ENCODE results near the gene EGFLAM.

EGFLAM gene

DNA sequence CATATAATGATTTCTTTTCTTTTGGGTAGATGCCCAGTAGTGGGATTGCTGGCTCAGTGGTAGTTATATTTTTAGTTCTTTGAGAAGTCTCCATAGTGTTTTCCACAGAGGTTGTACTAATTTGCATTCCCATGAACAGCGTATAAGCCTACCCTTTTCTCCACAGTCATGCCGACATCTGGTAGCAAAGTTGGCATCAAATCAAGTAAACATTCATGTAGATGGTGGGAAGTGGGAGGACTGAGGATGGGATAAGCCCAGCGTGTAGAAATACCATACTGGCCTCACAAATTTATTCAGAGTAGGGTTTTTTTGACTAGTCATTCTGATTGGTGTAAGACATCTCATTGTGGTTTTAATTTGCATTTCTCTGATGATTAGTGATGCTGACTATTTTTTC is 115.4 kb downstream of the EGFLAM start:
- peaks cover 15% of the 10 kb centered on the region for H3K27me3 Mint-ChIP-seq
- no peaks in the 10 kb centered on the region for H3K36me3 Mint-ChIP-seq
- H3K27ac Mint-ChIP-seq = peak overlapping the region; percentile 15

DNA sequence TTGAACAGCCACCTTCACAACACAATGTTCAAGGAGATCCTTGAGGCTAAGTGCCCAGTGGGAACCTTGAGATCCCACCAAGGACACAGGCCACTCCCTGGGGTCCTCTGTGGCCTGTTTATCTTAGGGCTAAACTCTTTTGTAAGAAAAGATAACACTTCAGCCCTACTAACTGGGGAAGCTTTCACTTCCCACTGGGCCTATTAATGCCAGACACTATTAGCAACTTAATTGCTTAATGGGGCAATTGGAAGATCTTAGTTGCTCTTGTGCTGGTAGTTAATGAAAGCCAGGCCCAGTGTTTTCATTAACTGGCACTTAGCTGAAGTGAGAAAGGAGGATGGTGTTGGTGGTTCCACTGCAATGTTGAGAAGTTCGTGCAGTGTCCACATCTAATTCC is 117.1 kb downstream of the EGFLAM start:
- H3K4me3 Mint-ChIP-seq = no peak overlapping the region
- H3K27me3 Mint-ChIP-seq = peaks cover 26% of the 10 kb centered on the region
- H3K27ac Mint-ChIP-seq = no peak overlapping the region
- H3K9me3 Mint-ChIP-seq = no peaks in the 10 kb centered on the region
- no peaks in the 10 kb centered on the region for H3K36me3 Mint-ChIP-seq
- H3K4me1 Mint-ChIP-seq = peaks cover 31% of the 10 kb centered on the region

More for the DNA sequence above, 115.4 kb downstream of the EGFLAM start:
- H3K4me1 Mint-ChIP-seq = peaks cover 29% of the 10 kb centered on the region
- H3K9me3 Mint-ChIP-seq = no peaks in the 10 kb centered on the region
- H3K4me3 Mint-ChIP-seq = no peak overlapping the region

- peak overlapping the region; percentile 3 for H3K27ac Mint-ChIP-seq
- H3K36me3 Mint-ChIP-seq = no peaks in the 10 kb centered on the region
- peaks cover 31% of the 10 kb centered on the region for H3K4me1 Mint-ChIP-seq
- H3K27me3 Mint-ChIP-seq = peaks cover 28% of the 10 kb centered on the region
- no peak overlapping the region for H3K4me3 Mint-ChIP-seq
- H3K9me3 Mint-ChIP-seq = no peaks in the 10 kb centered on the region
These were observed 118.0 kb downstream of the EGFLAM start for GRCh38 chr5:38376404-38376803.

DNA sequence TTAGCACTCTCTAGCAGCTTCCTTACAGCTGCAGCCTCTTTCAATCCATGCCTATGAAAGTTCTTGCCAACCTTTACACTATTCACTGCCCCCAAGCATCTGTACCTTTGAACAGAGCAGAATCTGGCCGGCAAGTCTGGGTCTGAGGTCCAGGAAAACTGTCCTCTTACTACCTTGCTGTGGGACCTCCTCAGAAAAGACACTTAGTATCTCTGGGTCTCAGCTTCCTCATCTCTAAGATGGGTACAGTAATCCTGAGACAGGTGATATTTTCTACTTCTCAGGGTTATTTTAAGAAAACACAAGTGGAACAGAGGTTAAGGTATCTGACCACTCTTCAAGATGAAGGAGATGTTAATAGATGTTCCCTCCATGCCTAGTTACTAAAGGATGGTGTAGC is 120.2 kb downstream of the EGFLAM start:
- Mint-ChIP-seq H3K9me3 (no peaks in the 10 kb centered on the region), H3K27ac (no peak overlapping the region)

GRCh38 chr5:38379350-38379937 is 121.1 kb downstream of the EGFLAM start:
- Mint-ChIP-seq H3K27me3 (peaks cover 20% of the 10 kb centered on the region), H3K27ac (no peak overlapping the region), H3K9me3 (no peaks in the 10 kb centered on the region), H3K36me3 (no peaks in the 10 kb centered on the region), H3K4me3 (no peak overlapping the region), H3K4me1 (peaks cover 31% of the 10 kb centered on the region)

More for the DNA sequence above, 120.2 kb downstream of the EGFLAM start:
- peaks cover 31% of the 10 kb centered on the region for H3K4me1 Mint-ChIP-seq
- no peaks in the 10 kb centered on the region for H3K36me3 Mint-ChIP-seq
- peaks cover 24% of the 10 kb centered on the region for H3K27me3 Mint-ChIP-seq
- no peak overlapping the region for H3K4me3 Mint-ChIP-seq

GRCh38 chr5:38380537-38380936 is 122.2 kb downstream of the EGFLAM start:
- Mint-ChIP-seq H3K36me3 (no peaks in the 10 kb centered on the region), H3K9me3 (no peaks in the 10 kb centered on the region), H3K27ac (no peak overlapping the region), H3K4me3 (no peak overlapping the region), H3K27me3 (peaks cover 19% of the 10 kb centered on the region), H3K4me1 (peaks cover 28% of the 10 kb centered on the region)

DNA sequence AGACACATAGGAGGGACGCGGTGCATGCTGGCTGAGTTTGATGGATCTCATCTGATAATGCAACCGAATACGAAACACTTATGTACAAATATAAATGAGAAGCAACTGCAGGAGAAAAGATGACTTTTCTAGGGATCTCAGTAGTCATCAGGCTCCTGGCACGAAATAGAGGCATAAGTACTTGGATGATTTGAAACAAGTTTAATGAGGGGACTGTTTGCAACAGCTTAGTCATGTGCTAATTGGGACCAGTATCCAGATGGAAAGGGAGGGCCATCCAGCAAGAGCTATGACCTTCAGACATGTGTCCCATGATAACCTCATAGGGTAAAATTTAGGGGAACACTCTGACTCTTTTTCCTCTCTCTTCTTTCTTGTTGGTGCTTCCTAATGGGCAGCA is 123.0 kb downstream of the EGFLAM start:
- no peaks in the 10 kb centered on the region for H3K36me3 Mint-ChIP-seq
- no peak overlapping the region for H3K27ac Mint-ChIP-seq
- no peaks in the 10 kb centered on the region for H3K9me3 Mint-ChIP-seq
- peaks cover 21% of the 10 kb centered on the region for H3K4me1 Mint-ChIP-seq
- peaks cover 19% of the 10 kb centered on the region for H3K27me3 Mint-ChIP-seq
- H3K4me3 Mint-ChIP-seq = no peak overlapping the region

DNA sequence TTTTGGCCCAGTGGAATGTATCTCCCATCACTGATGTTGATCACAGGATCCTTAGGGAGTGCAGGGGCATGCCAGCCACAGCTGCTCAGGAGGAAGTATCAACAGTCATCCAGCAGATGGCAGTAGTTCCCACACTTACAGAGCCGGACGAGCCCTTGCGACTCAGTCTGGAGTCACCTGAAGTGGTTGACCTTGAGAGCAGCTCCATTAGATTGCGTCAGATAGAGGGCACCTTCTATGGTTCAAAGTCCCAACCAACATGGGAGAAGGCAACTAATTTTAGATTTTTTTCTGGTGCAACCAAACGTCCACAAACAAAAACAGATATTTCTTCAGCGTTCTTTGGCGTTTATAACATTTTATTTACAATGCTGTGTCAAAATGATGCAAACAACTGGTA is 124.5 kb downstream of the EGFLAM start:
- H3K27me3 Mint-ChIP-seq = peaks cover 21% of the 10 kb centered on the region
- no peaks in the 10 kb centered on the region for H3K9me3 Mint-ChIP-seq
- peaks cover 9% of the 10 kb centered on the region for H3K4me1 Mint-ChIP-seq
- no peak overlapping the region for H3K4me3 Mint-ChIP-seq
- H3K27ac Mint-ChIP-seq = no peak overlapping the region
- H3K36me3 Mint-ChIP-seq = no peaks in the 10 kb centered on the region

GRCh38 chr5:38383701-38384100 is 125.3 kb downstream of the EGFLAM start:
- H3K27me3 Mint-ChIP-seq = peaks cover 15% of the 10 kb centered on the region
- H3K4me1 Mint-ChIP-seq = peaks cover 4% of the 10 kb centered on the region

DNA sequence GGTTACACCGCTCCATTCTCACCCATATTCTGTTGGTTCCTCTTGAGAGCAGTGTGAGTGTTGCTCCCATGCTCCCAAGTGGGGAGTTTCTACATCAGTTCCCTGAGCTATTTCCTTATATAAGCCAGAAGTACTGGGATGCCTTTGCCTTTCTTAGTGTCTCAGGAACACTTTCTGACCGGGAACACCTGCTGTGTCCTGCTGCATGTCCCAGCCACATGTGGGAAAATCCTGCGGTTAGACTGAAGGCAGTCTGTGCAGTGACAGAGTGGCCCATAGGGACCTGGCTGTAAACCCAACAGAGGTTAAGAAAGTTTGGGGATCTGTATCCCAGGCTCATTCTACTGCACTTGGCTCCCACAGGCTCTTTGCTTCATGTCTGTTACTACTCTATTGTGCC is 126.0 kb downstream of the EGFLAM start:
- Mint-ChIP-seq H3K9me3 (no peaks in the 10 kb centered on the region), H3K4me3 (no peak overlapping the region), H3K36me3 (no peaks in the 10 kb centered on the region), H3K4me1 (peaks cover 2% of the 10 kb centered on the region), H3K27ac (no peak overlapping the region), H3K27me3 (peaks cover 10% of the 10 kb centered on the region)

More at GRCh38 chr5:38383701-38384100, 125.3 kb downstream of the EGFLAM start:
- Mint-ChIP-seq H3K36me3 (no peaks in the 10 kb centered on the region), H3K9me3 (no peaks in the 10 kb centered on the region), H3K4me3 (no peak overlapping the region), H3K27ac (no peak overlapping the region)

DNA sequence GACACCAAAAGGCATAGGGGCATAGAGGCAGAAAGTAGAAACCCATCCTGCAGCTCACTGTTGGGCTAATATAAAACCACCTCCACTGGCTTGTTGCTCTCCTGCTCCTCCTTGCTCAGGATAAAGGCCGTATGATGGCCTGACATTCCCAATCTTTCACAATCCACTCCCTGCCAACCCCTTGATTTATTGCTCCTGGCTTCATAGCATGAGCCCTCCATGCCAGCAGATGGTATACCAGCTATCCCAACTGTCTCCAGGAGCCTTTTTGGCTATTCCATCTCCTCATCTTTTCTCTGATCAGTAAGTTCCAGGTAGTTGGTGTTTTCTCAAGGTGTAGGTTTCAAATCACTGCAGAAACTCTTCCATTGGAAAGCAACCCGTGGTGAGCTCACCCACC is 128.8 kb downstream of the EGFLAM start:
- Mint-ChIP-seq H3K9me3 (no peaks in the 10 kb centered on the region), H3K27me3 (peaks cover 4% of the 10 kb centered on the region), H3K36me3 (no peaks in the 10 kb centered on the region), H3K4me3 (no peak overlapping the region), H3K4me1 (no peaks in the 10 kb centered on the region), H3K27ac (no peak overlapping the region)

GRCh38 chr5:38393636-38394035 is 135.3 kb downstream of the EGFLAM start:
- Mint-ChIP-seq H3K27ac (no peak overlapping the region), H3K4me1 (no peaks in the 10 kb centered on the region), H3K27me3 (peaks cover 12% of the 10 kb centered on the region), H3K36me3 (no peaks in the 10 kb centered on the region), H3K4me3 (no peak overlapping the region), H3K9me3 (no peaks in the 10 kb centered on the region)

GRCh38 chr5:38396766-38397165 is 138.4 kb downstream of the EGFLAM start:
- H3K9me3 Mint-ChIP-seq = no peaks in the 10 kb centered on the region
- no peaks in the 10 kb centered on the region for H3K36me3 Mint-ChIP-seq
- H3K4me1 Mint-ChIP-seq = no peaks in the 10 kb centered on the region
- H3K27me3 Mint-ChIP-seq = peaks cover 22% of the 10 kb centered on the region
- no peak overlapping the region for H3K27ac Mint-ChIP-seq
- H3K4me3 Mint-ChIP-seq = no peak overlapping the region

DNA sequence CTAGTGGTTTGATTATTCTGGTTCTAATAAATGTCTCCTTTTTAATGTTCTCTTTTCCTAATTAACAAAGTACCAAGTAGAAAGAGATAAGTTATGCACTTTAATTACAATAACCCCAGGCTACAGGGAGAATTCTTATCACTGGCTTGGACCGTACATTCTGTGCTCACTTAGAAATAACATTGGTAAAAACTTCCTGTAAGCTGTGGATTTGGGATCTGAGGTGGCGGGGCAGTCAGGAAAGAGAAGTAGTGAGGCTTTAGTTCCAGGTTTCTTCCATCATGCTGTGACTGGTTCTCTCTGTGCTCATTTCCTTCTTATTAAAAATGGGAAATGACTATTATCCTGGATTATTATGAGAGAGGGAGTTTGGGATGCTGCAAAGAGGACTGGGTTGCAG is 142.0 kb downstream of the EGFLAM start:
- no peaks in the 10 kb centered on the region for H3K9me3 Mint-ChIP-seq
- peaks cover 25% of the 10 kb centered on the region for H3K27me3 Mint-ChIP-seq
- no peaks in the 10 kb centered on the region for H3K36me3 Mint-ChIP-seq
- no peak overlapping the region for H3K4me3 Mint-ChIP-seq
- H3K27ac Mint-ChIP-seq = no peak overlapping the region
- H3K4me1 Mint-ChIP-seq = no peaks in the 10 kb centered on the region

DNA sequence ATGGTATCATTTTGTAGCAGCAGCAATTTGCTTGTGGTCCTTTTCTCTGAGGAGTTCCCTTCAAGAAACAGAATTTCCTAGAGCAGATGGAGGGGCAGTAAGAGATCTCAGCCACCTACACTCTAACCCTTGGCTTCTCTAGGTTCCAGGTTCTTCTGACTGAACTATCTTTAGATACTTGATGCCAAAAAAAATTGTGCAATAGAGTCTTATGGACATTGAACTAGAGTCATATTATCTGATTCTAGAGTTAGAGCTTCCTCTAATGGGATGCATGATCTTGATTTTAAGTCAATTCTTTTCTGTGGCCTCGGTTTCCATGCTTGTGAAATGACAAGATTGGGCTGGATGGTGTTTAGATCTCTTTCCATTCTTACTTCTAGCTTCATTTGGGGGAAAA is 142.8 kb downstream of the EGFLAM start:
- no peak overlapping the region for H3K27ac Mint-ChIP-seq
- no peaks in the 10 kb centered on the region for H3K9me3 Mint-ChIP-seq
- no peaks in the 10 kb centered on the region for H3K4me1 Mint-ChIP-seq
- peaks cover 26% of the 10 kb centered on the region for H3K27me3 Mint-ChIP-seq
- H3K36me3 Mint-ChIP-seq = no peaks in the 10 kb centered on the region
- no peak overlapping the region for H3K4me3 Mint-ChIP-seq

DNA sequence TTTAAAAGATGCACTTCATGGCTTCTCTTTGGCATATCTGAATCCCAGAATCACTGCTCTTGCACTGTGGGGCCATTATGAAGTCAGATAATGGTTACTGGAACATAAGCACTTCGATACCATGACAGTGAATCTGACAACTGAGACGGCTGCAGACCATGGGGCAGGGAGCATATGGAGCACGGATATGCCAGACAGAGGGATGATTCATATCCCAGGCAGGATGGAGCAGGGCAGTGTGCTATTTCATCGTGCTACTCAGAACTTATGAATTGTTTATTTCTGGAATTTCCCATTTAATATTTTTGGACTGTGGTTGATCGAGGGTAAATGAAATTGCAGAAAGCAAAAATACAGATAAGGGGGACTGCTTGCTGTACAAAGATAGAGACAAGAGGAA is 145.0 kb downstream of the EGFLAM start:
- no peak overlapping the region for H3K4me3 Mint-ChIP-seq
- no peaks in the 10 kb centered on the region for H3K4me1 Mint-ChIP-seq
- no peaks in the 10 kb centered on the region for H3K36me3 Mint-ChIP-seq
- H3K27me3 Mint-ChIP-seq = peaks cover 23% of the 10 kb centered on the region
- H3K27ac Mint-ChIP-seq = no peak overlapping the region
- no peaks in the 10 kb centered on the region for H3K9me3 Mint-ChIP-seq
